SKM-1 treated with dmso at 0.1 percent for 144 hours (cell line): ENCODE results near the gene IGFBP5.
A peak's percentile ranks its signal among the peaks of the same experiment; 100 is the strongest.

Experiments
- DNase-seq: peaks from one replicate; lab custom pipeline; 2025; ENCODE audit not compliant: unreplicated experiment; lab: John Stamatoyannopoulos, UW

IGFBP5 gene

DNA sequence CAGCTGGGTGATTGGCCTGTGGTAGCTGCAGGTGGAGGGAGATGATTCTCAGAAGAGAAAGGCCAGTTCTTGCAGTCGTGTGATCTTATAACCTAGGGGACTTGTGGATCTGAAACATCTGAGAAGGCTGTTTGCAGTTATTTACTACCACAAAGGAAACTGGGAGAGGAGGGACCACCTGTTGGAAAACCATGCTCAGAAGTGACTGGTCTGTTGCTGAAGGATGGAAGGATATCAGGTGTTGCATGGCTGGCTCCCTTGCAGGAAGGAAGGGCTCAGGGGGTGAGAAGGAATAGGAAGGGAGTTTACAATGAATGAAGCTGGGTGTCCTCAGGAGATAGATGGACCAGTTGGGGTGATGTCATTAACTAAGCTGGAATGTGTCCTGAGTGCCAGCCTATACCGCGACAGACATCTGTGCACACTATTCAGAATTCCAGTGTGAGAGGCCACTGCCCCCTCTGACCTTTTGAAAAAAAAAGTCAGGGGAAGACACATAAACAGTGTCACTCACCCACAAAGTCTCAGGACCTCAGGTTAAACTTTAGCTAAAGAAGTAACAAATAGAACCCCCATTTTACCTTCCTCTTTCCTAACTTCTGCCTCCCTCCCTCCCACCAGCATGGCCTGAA lies 44.6 kb downstream of the IGFBP5 start:
- no peak for DNase-seq

DNA sequence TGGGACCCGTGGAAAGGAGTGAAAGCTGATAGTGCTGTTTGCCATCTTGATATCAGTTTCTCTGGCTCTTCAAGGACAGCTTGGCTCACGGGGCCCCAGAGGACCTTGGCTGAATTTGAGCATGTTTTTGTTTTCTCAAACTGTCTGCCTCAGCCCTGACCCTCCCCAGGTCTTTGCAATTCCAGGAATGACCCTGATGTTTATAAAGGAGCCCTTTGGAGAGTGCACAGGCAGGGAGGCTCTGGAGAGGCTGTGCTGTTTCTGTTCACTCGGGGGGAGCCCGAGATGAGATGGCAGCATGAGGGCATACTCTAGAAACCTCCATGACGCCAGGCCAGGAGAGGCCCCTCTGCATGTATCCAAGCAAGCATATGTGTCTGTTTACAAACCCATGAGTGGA lies 45.8 kb downstream of the IGFBP5 start:
- DNase-seq = no peak

DNA sequence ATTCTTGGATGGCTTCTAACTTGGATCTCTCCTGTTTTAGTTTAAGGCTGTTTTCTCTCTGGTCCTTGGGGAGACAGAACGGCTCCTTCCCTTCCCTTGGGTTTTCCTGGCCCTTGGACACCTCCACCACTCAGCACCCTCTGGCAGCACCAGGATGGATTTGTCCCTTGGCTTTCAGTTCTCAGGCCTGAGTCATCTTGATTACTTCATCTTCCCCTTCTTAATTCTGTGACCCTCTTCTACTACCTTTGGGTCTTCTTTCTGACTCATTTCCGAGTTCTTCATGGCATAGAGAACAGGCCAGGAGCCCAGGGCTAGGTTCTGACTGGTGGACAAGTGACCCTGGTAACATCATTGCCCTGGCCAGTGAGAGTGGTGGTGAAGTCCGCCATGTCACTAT lies 47.2 kb downstream of the IGFBP5 start:
- no peak for DNase-seq

DNA sequence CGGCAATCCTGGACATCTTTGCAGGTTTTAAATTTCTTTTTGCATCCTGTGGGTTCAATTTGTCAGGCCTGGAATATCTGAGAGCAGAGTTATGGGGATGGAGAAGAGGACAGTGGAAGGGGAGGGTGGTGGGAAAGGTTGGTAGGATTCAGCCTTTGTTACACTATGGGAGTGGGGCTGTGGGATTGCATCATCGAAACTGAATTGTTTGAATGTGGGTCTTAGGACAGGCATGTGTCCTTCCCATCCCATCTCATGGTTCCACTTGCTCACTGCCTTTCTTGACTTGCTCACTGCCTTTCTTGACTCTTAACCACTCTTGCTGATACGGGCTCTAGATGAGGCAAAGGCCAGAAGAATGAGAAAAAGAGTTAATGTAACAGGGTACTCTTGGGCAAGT lies 49.2 kb downstream of the IGFBP5 start:
- DNase-seq = no peak

DNA sequence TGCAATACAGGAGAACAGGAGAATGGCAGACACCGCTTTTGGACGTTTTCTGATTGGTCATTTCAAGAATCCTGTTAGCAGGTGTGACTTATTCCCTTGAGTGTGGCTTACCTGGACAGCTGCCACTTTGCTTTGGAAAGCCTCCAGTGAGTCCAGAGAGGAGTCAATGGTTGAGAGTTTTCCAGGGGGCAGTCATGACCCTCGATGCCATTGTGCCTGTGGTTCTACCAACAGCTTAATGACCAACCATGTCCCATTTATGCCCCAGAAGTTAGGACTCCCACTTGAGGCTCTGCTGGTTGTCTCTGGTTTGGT lies 49.8 kb downstream of the IGFBP5 start:
- DNase-seq = no peak

DNA sequence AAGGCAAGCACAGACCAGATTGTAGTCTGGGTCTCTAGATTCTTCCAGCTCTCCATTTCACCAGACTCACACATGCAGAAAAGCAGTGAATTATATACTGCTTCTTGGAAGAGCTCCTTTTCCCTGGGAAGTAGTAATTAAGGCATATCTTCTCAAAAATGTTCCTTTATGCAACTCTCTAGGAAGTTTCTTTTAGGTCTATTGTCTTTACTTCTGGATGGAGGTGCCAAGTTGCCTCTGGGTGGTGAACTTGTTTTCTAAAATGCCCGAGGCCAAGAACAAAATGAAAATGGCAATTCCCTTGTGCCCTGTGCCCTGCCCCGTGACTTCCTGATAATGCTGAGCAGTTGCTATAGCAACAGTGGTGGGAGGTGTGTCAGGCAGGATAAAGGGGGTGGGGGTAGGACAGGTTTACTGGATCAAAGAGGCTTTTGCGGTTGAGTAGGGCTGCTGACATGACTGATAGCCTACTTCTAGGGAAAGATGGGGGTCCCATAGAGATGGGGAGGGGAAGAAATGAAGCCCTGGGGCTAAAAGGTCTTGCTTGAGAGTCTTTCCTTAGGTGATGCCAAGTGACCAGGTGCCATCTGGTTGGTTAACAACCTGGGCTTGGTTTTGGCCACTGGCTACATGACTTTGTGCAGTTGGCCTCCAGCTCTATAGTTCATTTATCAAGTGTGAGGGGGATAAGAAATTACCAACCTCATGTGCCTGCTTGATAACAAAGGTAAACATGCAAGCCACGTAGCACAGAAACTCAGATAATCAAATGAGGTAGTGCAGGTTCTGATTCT lies 50.3 kb downstream of the IGFBP5 start:
- no peak for DNase-seq

DNA sequence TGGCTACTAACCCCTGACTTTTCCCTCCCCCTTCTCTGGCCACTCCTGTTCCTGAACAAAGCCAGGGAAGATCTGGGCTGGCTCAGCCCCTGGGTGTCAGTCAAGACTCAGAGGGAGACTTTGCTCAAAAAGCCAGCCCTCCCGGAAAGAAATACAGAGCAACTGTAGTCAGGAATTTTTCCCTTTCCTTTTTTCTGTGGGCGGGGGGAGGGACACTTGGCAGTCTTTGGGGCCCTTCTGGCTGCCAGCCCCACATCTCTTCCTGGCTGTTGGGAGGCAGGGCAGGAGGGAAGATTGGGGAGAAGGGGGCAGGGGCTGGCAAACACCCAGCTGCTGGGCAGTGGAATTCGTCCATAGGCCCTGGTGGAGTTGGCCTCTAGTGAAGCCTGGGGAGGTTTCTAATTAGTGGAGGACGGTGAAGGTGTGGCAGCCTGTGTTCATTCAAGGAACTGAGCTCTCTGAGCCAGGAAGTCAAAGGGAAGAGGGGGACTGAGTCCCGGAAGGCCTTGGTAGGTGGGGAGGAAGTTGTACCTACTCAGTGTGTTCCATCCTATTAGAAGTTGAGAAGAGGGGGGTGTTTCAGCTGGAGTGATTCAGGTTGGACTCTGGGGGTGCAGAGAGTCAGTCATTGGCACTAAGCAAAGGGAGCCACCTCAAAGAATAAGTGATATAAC lies 51.2 kb downstream of the IGFBP5 start:
- DNase-seq = no peak

DNA sequence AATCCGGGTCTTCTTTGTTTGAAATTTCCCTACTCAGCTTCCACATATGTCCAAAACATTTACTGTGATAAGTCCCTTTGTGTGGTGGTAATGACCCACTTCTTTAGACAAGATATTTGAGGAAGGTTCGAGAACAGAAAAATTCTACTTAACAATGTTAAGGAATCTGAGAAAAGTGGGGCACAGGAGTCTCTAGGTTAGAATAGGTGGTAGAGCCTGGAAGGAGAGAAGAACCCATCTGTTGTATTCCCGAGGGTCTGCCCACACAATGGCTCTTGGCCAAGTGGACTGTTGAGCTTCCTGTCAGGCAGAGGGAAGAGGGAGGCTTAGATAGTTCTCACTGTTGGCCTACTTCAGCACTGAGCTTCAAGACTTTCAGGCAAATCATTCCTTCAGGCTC lies 57.9 kb downstream of the IGFBP5 start:
- no peak for DNase-seq

DNA sequence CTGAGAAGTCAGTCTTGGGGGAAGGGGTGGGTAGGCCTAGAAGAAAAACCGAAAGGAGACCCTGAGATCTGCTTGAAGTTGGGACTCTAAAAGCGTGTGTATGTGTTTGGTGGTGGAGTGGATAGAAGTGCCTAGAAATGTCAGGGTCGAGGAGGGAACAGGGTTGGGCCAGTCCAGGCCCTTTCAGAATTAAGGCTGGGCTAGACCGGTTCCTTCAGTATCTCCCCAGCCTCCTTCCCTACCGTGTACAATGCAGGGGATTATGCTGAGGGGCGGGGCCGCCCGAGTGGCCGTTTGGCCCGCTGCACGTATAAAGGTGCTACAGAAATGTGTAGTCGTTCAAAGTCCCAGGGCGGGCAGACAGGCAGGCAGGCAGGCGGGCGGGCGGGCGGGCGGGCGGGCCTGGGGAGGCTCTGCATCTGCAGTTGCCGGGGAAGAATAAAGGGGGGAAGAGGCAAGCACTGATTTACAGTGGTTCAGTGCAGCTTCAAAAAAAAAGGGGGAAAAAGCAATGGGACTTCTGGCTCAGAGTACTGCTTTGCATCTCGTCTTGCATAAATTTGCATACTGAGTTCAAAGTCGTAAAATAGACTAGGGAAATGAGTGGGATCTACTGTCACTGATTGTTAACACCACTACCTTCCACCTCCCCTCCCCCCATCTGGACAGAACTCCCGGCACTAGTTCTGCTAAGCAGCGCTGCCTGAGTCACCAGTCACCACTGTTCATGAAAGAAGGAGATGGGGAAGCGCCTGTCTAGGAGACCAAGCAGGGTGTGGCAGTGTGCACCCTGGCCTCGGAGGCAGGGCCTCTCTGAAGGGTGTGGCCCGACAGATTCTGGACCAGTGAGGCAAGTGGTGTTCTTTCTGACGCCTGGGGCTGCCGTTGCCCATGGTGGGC lies 58.5 kb downstream of the IGFBP5 start:
- DNase-seq = peak; percentile 30

DNA sequence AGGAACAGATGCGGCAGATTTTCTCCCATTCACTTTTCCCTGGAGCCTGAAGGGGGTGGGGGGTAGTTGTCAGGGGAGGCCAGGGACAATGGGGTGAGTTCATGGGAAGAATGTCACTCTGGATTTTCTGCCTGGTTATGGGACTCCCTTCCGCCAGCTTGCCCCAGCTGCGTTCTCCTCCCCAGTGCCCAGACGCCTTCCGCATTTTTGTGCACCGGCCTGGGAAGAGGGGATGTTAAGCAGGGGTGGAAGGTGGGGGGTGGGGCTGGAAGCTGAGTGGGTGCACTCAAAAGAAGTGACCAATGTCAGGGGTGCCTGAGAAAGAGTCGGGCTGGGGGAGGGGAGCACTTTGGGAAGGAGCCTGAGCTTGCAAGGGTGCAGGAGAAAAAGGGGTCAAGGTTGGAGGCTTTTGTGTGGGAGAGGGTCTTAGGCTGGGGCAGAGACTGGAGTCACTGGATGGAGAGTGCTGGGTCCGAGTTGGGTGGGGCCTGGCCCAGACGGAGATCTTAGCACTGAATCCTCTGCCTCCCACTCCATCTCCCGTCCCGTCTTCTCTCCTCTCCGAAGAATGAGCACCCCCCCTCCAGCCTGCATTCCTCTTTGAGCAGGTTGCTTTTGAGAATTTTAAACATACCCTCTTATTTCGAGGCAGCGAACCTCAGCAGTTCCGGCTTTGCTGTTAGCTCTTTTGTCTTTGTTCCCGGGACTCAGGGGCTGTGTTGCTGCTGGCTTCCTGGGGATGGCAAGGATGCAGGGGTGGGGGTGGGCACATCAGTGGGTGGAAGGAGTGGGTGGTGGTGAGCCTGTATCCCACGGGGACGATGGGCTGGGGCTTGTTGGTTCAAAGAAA lies 59.4 kb downstream of the IGFBP5 start:
- no peak for DNase-seq

DNA sequence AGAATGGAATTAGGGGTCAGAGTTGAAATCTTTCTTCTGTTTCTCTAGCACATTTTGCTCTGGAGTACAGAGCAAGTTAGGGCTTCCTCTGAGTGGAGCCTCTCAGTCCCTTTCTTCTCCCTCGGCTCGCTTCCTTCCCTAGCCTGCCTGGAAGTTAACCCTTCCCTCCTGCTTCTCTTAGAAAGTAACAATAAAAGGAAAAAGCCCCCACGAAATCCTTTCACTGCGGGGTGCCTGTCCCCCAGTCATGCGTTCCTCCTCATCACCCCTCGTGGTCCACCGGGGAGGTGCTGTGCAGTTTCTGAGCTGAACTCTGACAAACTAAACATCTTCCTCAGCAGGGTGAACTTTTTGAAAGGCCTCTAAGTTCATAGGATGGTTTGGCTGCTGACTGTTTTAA lies 60.2 kb downstream of the IGFBP5 start:
- DNase-seq = no peak

DNA sequence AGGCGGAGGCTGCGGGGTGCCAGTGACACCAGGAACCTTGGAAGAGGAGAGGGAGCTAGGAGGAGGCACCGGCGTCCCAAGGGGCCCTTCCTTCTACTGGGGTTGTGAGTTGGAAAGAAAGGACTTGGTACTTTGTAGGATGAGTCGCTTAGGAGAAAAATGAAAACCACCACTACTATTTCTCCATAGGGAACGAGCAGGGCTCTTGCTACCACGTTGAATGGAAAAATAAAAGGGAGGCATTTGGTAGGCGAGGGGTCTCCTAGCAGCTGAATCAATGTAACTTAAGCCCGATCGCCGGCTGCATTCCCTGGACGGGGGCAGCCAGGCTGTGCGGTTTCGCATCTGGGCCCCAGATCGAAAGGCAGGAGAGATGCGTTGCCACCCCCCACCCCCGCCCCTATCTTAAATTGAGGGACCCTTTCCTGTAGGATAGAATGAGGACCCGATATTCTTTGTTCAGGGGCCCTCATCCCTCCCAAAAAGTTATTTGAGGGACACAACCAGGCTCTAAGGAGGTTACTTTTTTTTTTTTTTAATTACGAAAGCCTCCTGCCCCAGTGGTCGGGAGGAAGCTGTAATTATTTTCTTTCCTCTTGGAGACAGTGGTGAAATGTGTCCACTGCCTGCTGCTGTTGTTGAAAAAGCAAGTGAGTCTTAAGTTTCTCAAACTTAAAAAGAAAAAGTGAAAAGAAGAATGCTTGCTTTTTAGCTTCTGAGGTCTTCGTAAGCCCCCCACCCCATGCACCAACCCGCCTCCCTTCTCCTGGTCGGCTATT lies 60.8 kb downstream of the IGFBP5 start:
- peak; percentile 30 for DNase-seq

DNA sequence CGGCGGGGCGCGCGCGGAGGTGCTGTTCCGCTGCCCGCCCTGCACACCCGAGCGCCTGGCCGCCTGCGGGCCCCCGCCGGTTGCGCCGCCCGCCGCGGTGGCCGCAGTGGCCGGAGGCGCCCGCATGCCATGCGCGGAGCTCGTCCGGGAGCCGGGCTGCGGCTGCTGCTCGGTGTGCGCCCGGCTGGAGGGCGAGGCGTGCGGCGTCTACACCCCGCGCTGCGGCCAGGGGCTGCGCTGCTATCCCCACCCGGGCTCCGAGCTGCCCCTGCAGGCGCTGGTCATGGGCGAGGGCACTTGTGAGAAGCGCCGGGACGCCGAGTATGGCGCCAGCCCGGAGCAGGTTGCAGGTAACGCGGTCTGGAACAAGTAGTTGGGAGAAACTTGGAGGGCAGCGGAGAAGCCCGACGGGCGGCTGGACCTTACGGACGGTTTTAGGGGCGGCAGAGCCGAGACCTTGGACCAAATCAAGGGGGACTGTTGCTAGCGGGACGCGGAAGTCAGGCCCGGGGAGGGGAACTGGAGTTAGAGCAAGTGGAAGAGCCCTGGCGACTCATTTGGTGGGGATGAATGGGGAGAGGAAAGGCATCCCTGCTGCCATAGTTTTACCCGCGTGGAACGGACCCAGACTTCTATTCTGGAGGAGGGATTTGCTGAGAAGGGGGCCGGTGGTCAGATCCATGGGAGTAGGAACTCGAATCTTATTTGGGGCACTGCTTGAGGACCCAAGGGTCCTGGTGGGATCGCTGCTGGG lies 61.6 kb downstream of the IGFBP5 start:
- no peak for DNase-seq

DNA sequence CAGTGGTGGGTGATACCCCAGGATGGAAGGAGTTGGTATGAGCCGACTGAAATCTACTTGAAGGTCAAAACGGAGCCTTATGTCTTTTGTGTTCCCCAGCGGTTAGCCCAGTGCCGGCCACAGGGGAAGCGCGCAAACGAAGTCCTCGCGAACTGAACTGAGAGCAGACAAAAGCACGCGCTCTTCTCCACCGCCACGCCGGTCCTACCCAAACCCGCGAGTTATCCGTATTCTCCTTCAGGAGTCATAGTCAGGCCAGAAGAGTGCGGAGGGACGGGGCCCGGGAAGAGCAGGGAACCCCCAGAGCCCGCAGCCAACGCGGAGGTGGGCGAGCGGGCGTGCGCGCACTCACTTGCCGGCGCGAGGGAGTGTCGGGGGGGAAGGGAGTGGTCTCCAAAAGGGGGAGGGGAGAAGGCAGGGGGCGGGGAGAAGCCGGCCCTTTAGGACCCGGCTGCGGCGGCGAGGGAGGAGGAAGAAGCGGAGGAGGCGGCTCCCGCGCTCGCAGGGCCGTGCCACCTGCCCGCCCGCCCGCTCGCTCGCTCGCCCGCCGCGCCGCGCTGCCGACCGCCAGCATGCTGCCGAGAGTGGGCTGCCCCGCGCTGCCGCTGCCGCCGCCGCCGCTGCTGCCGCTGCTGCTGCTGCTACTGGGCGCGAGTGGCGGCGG lies 62.3 kb downstream of the IGFBP5 start, which contains the start of gene IGFBP2:
Gene IGFBP2 (plus strand): TSS at position 469 of the 664 bp plus-strand sequence. CDS start 104 bp downstream, at position 573.
- DNase-seq = peak; percentile 67

DNA sequence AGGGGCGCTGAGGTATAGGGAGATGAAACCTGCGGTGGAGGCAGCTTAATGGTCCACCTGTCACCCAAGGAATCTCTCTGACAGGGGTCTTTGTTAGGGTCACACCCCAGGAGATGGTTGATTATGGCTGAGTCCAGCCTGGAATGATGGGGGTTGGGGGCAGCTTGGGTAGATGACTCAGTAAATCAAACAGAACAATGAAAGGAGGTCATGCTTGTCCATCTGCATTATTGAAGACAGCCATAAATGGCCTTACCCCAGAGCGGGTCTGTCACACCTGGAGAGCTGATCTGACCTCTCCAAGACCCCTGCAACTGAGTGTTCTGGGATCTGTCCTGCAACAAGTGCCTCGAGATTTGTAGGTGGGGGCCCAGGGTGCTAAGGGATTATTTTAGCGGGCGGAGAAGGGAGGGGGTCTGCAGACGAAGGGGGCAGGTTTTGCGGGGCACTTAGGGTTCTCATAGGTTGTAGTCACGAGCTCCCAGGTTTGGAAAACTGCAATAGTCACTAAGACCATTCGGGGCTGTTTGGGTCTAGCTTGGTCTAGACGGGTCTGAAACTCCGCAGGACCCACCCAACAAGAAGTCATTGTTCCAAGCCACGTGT lies 62.9 kb downstream of the IGFBP5 start:
- DNase-seq = no peak

DNA sequence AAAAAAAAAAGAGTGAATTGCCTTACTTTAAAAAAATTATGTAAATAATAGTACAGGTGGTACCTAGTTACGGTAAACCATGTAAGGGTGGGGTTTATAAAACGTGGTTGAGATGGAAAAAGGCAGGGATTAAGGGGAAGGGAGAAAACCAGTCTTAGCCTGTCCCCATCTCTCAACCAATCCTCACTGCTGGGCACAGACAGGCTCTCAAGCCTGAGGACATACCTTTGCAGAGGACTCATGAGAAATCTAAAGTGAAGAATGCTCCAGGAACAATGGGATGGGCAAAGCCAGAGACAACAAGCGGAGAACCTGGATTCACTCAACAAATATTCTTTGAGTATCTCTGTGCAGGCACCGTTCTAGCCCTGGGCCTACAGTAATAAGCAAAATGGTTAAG lies 65.6 kb downstream of the IGFBP5 start:
- DNase-seq = no peak

DNA sequence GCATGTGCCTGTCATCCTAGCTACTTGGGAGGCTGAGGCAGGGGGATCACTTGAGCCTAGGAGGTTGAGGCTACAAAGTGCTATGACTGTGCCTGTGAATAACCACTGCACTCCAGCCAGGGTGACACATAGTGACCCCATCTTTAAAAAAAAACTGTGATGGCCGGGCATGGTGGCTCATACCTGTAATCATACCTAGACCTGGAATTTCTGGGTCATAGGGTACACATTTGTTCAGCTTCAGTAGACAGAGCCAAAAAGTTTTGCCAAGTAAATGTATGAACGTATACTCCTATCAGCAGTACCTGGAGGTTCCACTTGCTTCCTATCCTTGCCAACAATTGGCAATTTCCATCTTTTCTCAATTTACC lies 68.5 kb downstream of the IGFBP5 start:
- DNase-seq = no peak
